NCI-H1436 treated with DMSO at 0.1 percent for 48 hours (cell line): ENCODE measurements around the gene CC2D1B.
A peak's percentile ranks its signal among the peaks of the same experiment; 100 is the strongest.

Source experiments
- DNase-seq: peaks from one replicate; lab custom pipeline; 2025; lab: John Stamatoyannopoulos, UW

CC2D1B gene

GRCh38 chr1:52358851-52359497 is 7.0 kb downstream of the CC2D1B start:
- DNase-seq = no peak

DNA sequence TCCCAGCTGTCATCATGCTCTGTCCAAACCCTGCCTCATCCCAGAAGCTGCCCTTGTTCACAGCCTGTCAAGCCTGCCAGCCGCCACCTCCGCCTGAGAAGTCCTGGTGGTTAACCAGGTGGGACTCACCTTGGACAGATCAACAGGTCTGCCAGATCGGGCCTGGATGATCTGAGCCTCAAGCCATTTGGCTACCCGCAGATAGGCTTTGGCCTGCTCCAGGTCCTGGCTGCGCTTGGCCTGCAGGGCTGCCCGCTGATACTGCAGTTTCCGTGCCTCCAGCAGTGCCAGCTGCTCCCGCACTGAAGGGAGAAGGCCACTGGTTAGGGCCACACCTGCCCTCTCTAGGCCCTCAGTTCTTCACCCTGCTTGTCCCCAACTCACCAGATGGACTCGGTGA is 8.6 kb downstream of the CC2D1B start:
- DNase-seq = no peak

- no peak for DNase-seq
Observed at GRCh38 chr1:52356818-52357355, 9.1 kb downstream of the CC2D1B start.

- DNase-seq = no peak
Observed at GRCh38 chr1:52355847-52356505, 10.0 kb downstream of the CC2D1B start.

DNA sequence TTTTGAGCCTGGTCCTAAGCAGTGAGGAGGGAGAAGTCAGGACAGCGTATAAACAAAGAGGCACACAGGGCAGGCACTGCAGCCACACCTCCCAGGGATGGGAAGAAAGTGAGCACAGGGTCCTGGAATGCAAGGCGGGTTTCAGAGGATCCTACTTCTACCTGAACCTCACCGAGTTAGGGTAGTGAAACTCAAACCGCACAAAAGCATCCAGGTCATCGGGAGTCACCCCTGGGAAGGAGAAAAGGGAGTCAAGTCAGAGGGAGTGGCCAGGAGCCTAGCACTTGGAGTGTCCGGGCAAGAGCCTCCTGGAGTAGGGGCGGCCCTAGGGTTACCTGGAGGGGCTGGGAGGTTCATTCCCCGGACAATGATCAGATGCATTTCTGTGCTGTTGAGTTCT is 10.6 kb downstream of the CC2D1B start:
- DNase-seq = no peak

DNA sequence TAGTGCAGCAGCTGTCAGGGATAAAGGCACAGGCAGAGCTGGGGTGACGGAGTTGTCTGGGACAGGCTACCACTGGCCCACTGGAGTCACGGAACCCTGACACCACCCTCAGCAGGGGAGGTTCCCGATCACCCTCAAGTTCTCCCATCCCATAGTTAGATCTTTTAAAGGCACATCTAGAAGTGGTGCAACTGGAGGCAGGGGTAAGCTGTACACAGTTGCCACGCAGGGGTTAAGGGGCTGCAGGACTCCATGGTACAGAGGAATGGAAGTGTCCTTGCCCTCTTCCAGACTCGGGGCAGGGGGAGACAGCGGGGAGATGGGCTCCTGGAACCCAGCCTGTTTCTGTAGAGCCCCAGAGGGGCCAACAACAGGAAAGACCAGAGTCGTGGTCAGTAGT is 13.3 kb downstream of the CC2D1B start:
- DNase-seq = no peak

GRCh38 chr1:52348704-52349300 is 17.2 kb downstream of the CC2D1B start:
- no peak for DNase-seq

- DNase-seq = no peak
Observed at GRCh38 chr1:52346653-52347052, 19.4 kb downstream of the CC2D1B start.

GRCh38 chr1:52345252-52345651 is 20.8 kb downstream of the CC2D1B start:
- no peak for DNase-seq

GRCh38 chr1:52343979-52344378 is 22.0 kb downstream of the CC2D1B start:
- no peak for DNase-seq

- DNase-seq = no peak
Observed at GRCh38 chr1:52341655-52342260, 24.2 kb downstream of the CC2D1B start.

DNA sequence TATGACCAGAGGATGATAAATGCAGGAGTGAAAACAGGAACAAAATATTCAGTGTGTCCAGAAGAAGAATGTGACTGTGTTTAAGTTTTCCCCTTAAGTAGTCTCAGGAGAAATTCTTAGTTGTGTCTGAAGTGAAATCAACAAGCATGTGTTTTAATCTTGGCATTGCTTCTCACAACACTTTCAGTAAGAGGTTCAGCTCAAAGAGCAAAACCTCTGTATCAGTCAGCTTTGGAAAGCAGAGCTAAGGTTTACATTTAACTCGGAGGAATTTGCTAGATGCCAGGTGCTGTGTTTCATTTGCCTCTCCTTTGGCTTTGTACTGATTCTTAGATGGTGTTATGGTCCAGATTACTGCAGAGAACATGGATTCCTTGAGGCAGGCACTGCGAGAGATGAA is 28.6 kb downstream of the CC2D1B start:
- DNase-seq = no peak

- no peak for DNase-seq
Observed at GRCh38 chr1:52334906-52335528, 31.0 kb downstream of the CC2D1B start.

DNA sequence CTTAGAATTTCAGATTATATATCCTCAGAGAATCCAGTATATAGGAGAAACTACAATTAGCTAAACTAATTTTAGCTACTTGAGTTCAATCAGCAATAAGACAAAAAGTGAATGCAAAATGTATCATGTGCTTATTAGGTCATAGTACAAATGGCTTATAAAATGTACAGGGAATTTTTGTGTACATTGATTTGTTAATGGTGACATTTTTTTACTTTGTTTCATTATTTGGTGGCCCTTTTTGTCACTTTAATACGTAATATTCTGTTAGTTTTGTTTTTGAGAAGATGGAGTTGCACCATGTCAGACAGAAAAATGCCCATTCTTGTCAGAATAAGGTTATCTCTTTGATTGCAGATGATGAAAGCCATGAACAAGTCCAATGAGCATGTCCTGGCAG is 33.6 kb downstream of the CC2D1B start:
- no peak for DNase-seq

- no peak for DNase-seq
Observed at GRCh38 chr1:52328615-52329014, 37.4 kb downstream of the CC2D1B start.

- no peak for DNase-seq
Observed at GRCh38 chr1:52325786-52326185, 40.2 kb downstream of the CC2D1B start.

GRCh38 chr1:52323731-52324130 is 42.3 kb downstream of the CC2D1B start:
- peak; percentile 12 for DNase-seq

- DNase-seq = no peak
Observed at GRCh38 chr1:52321061-52321460, 44.9 kb downstream of the CC2D1B start.

- no peak for DNase-seq
Observed at GRCh38 chr1:52306227-52307006, 59.6 kb downstream of the CC2D1B start.

DNA sequence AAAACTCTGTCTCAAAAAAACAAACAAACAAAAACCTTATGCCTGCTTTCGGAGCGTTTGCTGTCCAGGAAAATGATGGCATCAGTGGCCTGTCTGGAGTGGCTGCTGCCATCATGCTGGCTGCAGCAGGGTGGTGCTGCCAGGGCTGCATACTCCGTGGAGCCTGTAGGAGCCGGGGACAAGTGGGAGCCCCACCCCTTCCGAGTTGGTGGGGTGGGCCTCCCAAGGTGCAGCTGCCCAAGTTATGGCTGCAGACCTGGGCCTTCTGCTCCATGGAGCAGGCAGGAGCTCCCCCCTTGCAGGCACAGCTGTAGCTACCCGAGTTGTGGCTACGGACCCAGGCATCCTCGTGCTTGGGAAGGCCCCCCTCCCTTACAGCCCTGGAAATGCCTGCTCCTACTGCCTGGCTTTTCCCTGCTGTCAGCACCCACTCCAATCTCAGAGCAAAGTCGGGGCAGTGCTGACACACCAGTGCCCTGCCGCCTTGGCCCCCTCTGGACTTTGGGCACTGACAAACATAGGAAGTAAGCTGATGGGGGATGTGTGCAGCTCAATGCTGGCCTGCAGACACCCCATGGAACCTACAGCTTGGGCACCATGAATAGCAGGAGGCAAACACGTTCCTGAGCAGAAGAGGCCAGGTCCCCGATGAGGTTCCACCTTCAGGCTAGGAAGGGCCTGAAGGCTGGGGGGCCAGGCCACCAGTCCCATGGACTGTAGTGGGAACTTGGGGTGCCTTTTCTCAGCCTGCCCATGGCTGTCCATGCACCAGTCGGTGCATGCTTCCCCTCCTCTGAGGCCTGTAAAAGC is 60.4 kb downstream of the CC2D1B start:
- DNase-seq = no peak
